GOT3 (cell line): Measurements from ENCODE around the gene THEM5.

ENCODE experiments used
- DNase-seq: peaks from one replicate; lab custom pipeline; 2025; ENCODE audit warnings: mixed read lengths; lab: John Stamatoyannopoulos, UW

THEM5 gene

GRCh38 chr1:151800830-151801229 is 52.7 kb downstream of the THEM5 start:
- DNase-seq: no peak

- DNase-seq: no peak
These were observed 54.1 kb downstream of the THEM5 start for GRCh38 chr1:151799179-151800022.

GRCh38 chr1:151798571-151798970 is 54.9 kb downstream of the THEM5 start:
- no peak for DNase-seq
